Transverse colon (tissue), 3 donors: ENCODE measurements around the gene LCP2.

Source experiments
- EP300 ChIP-seq: sonication (generic); formaldehyde crosslinking; IDR thresholded peaks from one replicate; pipeline ENCODE4 v1.6.1; 2017; ENCODE audit warnings: antibody characterized with exemption, low read depth
- POLR2A ChIP-seq: fragments of 450-650 bp; IDR thresholded peaks from one replicate; pipeline ENCODE4 v1.6.1; 2016; ENCODE audit warnings: antibody characterized with exemption, mild to moderate bottlenecking, moderate library complexity
- TF ChIP-seq, protein P1 (sequence below), 5 experiments: fragments of 200-600 bp in 3 of 5; fragments of 450-650 bp in 2 of 5; sonication (generic) in 3 of 5; IDR thresholded peaks; 1 replicate in 2 of 5; 2 replicates in 3 of 5; pipeline ENCODE4 v1.5.1; 2016 to 2017; ENCODE audit warnings: antibody characterized with exemption in 5 of 5, inconsistent platforms in 3 of 5, mild to moderate bottlenecking in 2 of 5, moderate library complexity in 1 of 5

DNA sequence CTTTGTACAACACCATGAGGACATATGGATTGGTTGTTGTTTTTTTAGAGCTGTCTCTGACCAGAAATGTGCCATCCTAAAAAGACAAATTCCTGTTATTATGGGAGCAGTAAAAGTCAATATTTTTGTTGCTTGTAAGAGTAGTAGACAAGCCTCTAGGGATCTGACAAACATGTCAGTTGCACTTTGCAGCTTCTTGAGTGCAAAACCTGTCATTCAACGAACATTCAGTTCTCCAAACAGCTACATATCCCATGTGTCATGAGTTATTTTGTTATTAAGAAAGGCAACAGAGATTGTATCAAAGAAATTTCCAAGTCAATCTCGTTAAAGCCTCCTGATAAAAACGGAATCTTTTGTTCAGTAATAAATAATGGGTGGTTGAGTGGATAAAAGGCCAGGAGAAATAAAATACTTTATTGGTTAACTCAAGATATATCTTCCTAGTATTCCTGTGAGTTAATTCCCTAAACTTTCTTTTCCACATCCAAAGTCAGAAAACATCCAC, 46.7 kb downstream of the LCP2 start:
- TF ChIP-seq POLR2A (no peak), EP300 (no peak)
- TF ChIP-seq, protein P1, sequence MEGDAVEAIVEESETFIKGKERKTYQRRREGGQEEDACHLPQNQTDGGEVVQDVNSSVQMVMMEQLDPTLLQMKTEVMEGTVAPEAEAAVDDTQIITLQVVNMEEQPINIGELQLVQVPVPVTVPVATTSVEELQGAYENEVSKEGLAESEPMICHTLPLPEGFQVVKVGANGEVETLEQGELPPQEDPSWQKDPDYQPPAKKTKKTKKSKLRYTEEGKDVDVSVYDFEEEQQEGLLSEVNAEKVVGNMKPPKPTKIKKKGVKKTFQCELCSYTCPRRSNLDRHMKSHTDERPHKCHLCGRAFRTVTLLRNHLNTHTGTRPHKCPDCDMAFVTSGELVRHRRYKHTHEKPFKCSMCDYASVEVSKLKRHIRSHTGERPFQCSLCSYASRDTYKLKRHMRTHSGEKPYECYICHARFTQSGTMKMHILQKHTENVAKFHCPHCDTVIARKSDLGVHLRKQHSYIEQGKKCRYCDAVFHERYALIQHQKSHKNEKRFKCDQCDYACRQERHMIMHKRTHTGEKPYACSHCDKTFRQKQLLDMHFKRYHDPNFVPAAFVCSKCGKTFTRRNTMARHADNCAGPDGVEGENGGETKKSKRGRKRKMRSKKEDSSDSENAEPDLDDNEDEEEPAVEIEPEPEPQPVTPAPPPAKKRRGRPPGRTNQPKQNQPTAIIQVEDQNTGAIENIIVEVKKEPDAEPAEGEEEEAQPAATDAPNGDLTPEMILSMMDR (IDR thresholded peaks at IDR 0.05), result no peak
